ENCODE measurements around the gene RCOR1.
A peak's percentile ranks its signal among the peaks of the same experiment; 100 is the strongest.
"Not testable (repeated sequence)": the region's sequence is repeated elsewhere in the genome, so short reads cannot be mapped to it uniquely, and the experiment has no call there.

Gene RCOR1

GRCh38 chr14:102606296-102606695 is 13.8 kb downstream of the RCOR1 start:
- no peak for DNase-seq (ENCODE audit: low read depth)
- TF ChIP-seq CTCF (IDR thresholded peaks at IDR 0.05; ENCODE audit: low read length, missing control alignments): no peak
- no peak overlapping the region for H3K4me3 ChIP-seq (replicated peaks; ENCODE audit: low read depth, low read length)

- DNase-seq (ENCODE audit: low read depth): no peak
- no peak overlapping the region for H3K4me3 ChIP-seq (replicated peaks; ENCODE audit: low read depth, low read length)
- no peak for TF ChIP-seq CTCF (IDR thresholded peaks at IDR 0.05; ENCODE audit: low read length, missing control alignments)
These were observed 15.6 kb downstream of the RCOR1 start for GRCh38 chr14:102608064-102608446.

- TF ChIP-seq CTCF (IDR thresholded peaks at IDR 0.05; ENCODE audit: low read length, missing control alignments): no peak
- no peak overlapping the region for H3K4me3 ChIP-seq (replicated peaks; ENCODE audit: low read depth, low read length)
- DNase-seq (ENCODE audit: low read depth): no peak
These were observed 18.7 kb downstream of the RCOR1 start for GRCh38 chr14:102610968-102611811.

GRCh38 chr14:102616318-102616717 is 23.9 kb downstream of the RCOR1 start:
- no peak for TF ChIP-seq CTCF (IDR thresholded peaks at IDR 0.05; ENCODE audit: low read length, missing control alignments)
- H3K4me3 ChIP-seq (replicated peaks; ENCODE audit: low read depth, low read length): no peak overlapping the region
- peak; percentile 24 for DNase-seq (ENCODE audit: low read depth)

- no peak for TF ChIP-seq CTCF (IDR thresholded peaks at IDR 0.05; ENCODE audit: low read length, missing control alignments)
- H3K4me3 ChIP-seq (replicated peaks; ENCODE audit: low read depth, low read length): no peak overlapping the region
- peak; percentile 78 for DNase-seq (ENCODE audit: low read depth)
These were observed 24.4 kb downstream of the RCOR1 start for GRCh38 chr14:102616799-102617198.

GRCh38 chr14:102619012-102619411 is 26.6 kb downstream of the RCOR1 start:
- DNase-seq (ENCODE audit: low read depth): not testable (repeated sequence)

GRCh38 chr14:102620413-102620812 is 28.0 kb downstream of the RCOR1 start:
- DNase-seq (ENCODE audit: low read depth): no peak
- no peak overlapping the region for H3K4me3 ChIP-seq (replicated peaks; ENCODE audit: low read depth, low read length)
- no peak for TF ChIP-seq CTCF (IDR thresholded peaks at IDR 0.05; ENCODE audit: low read length, missing control alignments)

More at GRCh38 chr14:102619012-102619411, 26.6 kb downstream of the RCOR1 start:
- not testable (repeated sequence) for H3K4me3 ChIP-seq (replicated peaks; ENCODE audit: low read depth, low read length)

All from fibroblast of pulmonary artery (primary cell).